A673 (cell line): ENCODE data around the gene SPAG16. TPM values are rescaled to one million over a fixed set of nuclear protein-coding genes. Genes with fewer than 3 reads are reported as not detected.

Source experiments
- BruUV-seq: library from RNA; stranded (reverse); fragments of 400-500 nt; replicated peaks from 2 replicates; lab custom pipeline; 2021; lab: Mats Ljungman, UMichigan
- CTCF ChIA-PET: fragments of 300-600 bp; sonication (Branson Sonifier 250); formaldehyde crosslinking; loops from one replicate; lab custom pipeline; 2022; ENCODE audit warnings: antibody characterized with exemption; lab: Charles Lee
- POLR2A ChIA-PET: fragments of 300-600 bp; sonication (Branson Sonifier 250); formaldehyde crosslinking; loops from one replicate; lab custom pipeline; 2022; ENCODE audit warnings: antibody characterized with exemption; ENCODE audit not compliant: low non-redundant PET; lab: Charles Lee
- DNase-seq: peaks from one replicate; pipeline ENCODE4 v3.0.0-alpha.2; 2015; ENCODE audit warnings: low spot score
- H3K27ac ChIP-seq: fragments of 200-600 bp; sonication (generic); 2 replicates; pipeline ENCODE4 v1.5.1; 2016; ENCODE audit warnings: mixed run types, low read depth, mild to moderate bottlenecking, mixed read lengths, antibody characterized with exemption, low read length; ENCODE audit not compliant: poor library complexity, severe bottlenecking
- H3K27me3 ChIP-seq: fragments of 200-600 bp; sonication (generic); replicated peaks from 2 replicates; pipeline ENCODE4 v1.6.1; 2017; ENCODE audit warnings: mixed run types, low read depth, mild to moderate bottlenecking, mixed read lengths, antibody characterized with exemption, low read length; ENCODE audit not compliant: insufficient read depth, poor library complexity
- H3K36me3 ChIP-seq: fragments of 200-600 bp; sonication (generic); 2 replicates; pipeline ENCODE4 v1.6.1; 2016; ENCODE audit warnings: mixed run types, mild to moderate bottlenecking, mixed read lengths, antibody characterized with exemption, low read length; ENCODE audit not compliant: insufficient read depth, poor library complexity, severe bottlenecking
- H3K4me1 ChIP-seq: fragments of 200-600 bp; sonication (generic); 2 replicates; pipeline ENCODE4 v1.6.1; 2017; ENCODE audit warnings: mixed run types, mild to moderate bottlenecking, mixed read lengths, antibody characterized with exemption, low read length; ENCODE audit not compliant: insufficient read depth, poor library complexity, severe bottlenecking
- H3K4me3 ChIP-seq: fragments of 200-600 bp; sonication (generic); 2 replicates; pipeline ENCODE4 v1.5.1; 2016; ENCODE audit warnings: low read depth, mixed run types, mild to moderate bottlenecking, mixed read lengths, low read length; ENCODE audit not compliant: poor library complexity, severe bottlenecking
- H3K9me3 ChIP-seq: fragments of 200-600 bp; sonication (generic); 2 replicates; pipeline ENCODE4 v1.6.1; 2016; ENCODE audit warnings: mixed run types, low read depth, mild to moderate bottlenecking, mixed read lengths, antibody characterized with exemption, low read length; ENCODE audit not compliant: poor library complexity, severe bottlenecking
- CTCF ChIP-seq: fragments of 300-800, 200-600 bp; sonication (generic); conservative IDR thresholded peaks from 2 replicates; pipeline ENCODE4 v1.5.1; 2017; ENCODE audit warnings: low read depth, mild to moderate bottlenecking, antibody characterized with exemption, low read length, moderate library complexity, mixed read lengths
- EZH2 ChIP-seq: fragments of 200-600 bp; sonication (generic); IDR thresholded peaks from 2 replicates; pipeline ENCODE4 v1.6.1; 2017; ENCODE audit warnings: borderline replicate concordance, low read depth, mild to moderate bottlenecking, mixed read lengths, antibody characterized with exemption, low read length; ENCODE audit not compliant: poor library complexity, severe bottlenecking
- intact Hi-C: fragments of 100-400 bp; cut with micrococcal nuclease; formaldehyde crosslinking; loops from one replicate; pipeline ENCODE4 v1.10.0; 2022; ENCODE audit not compliant: unreplicated experiment
- total RNA-seq: library from RNA; stranded (reverse); gene quantifications from 2 replicates; pipeline ENCODE4 v1.2.3, GENCODE V29; 2021

Gene SPAG16
- total RNA-seq, 1 experiment from 2014 or later = 13.1 TPM

GRCh38 chr2:213476641-213477040 is 192.4 kb downstream of the SPAG16 start:
- Histone ChIP-seq H3K27ac (no peak overlapping the region), H3K4me1 (no peaks in the 10 kb centered on the region), H3K27me3 (no peaks in the 10 kb centered on the region), H3K4me3 (no peak overlapping the region), H3K9me3 (peaks cover 11% of the 10 kb centered on the region), H3K36me3 (no peaks in the 10 kb centered on the region)
- CTCF ChIA-PET = no interaction called here
- no peak for DNase-seq
- POLR2A ChIA-PET = no interaction called here
- intact Hi-C loops = no loop called here
- BruUV-seq = no TSS peak
- TF ChIP-seq EZH2 = no peak
- no peak for TF ChIP-seq CTCF

DNA sequence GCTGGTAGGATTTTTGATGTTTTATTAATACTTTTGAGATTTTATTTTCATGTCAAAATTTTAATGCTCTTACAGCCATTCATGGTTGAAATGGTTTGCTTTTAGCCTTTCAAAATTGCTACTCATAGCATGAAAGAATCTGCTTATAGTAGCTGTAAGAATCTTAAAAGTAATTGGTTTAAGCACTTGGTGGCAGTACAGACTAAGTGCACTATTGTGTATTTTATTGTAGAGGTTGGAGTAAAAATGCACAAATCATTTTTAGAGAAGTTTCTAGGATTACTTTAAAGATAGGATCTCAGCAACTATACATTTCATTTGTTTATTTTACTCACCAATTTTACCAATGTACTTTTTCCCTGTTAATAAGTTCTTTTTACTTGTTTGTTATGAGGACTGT is 205.8 kb downstream of the SPAG16 start:
- DNase-seq = peak; percentile 15
- POLR2A ChIA-PET = no interaction called here
- BruUV-seq = no TSS peak
- intact Hi-C loops = no loop called here
- Histone ChIP-seq H3K4me3 (no peak overlapping the region), H3K27ac (no peak overlapping the region), H3K27me3 (no peaks in the 10 kb centered on the region), H3K9me3 (no peaks in the 10 kb centered on the region), H3K4me1 (no peaks in the 10 kb centered on the region), H3K36me3 (no peaks in the 10 kb centered on the region)
- TF ChIP-seq CTCF (peak; percentile 49), EZH2 (no peak)
- CTCF ChIA-PET = interaction anchor here (0.6 kb wide), 1 partner anchor 445 kb away, joined by 3 read pairs; no protein-coding TSS in a partner anchor

DNA sequence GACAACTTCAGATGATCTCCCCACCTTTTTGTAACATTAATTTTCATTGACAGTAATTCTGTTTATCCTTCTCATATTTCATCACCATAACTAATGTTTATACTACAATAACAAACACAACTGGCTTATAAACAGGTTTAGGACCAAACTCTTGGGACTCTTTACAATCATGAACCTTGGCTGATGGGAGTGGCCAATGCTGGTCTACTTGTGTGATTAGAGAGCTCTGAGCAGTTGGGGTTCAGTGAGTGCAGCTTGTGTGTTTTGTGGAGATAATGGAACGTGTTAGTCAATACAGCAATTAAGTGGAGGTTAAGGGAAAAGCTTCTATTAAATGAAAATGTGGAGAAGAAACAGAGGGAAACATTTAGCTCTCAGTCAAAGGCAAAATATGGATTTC is 207.1 kb downstream of the SPAG16 start:
- intact Hi-C loops = no loop called here

More for the DNA sequence above, 207.1 kb downstream of the SPAG16 start:
- Histone ChIP-seq H3K4me1 (no peaks in the 10 kb centered on the region), H3K36me3 (no peaks in the 10 kb centered on the region), H3K27ac (no peak overlapping the region), H3K27me3 (no peaks in the 10 kb centered on the region), H3K4me3 (no peak overlapping the region), H3K9me3 (no peaks in the 10 kb centered on the region)
- CTCF ChIA-PET = no interaction called here
- POLR2A ChIA-PET = no interaction called here
- no TSS peak for BruUV-seq
- TF ChIP-seq EZH2 (no peak), CTCF (no peak)
- DNase-seq = no peak
